HCT116 (cell line): ENCODE data around the gene CCR2. TPM values are rescaled to one million over a fixed set of nuclear protein-coding genes. Genes with fewer than 3 reads are reported as not detected.

Source experiments
- ATAC-seq: fragments of 200-7000 bp; cut with Tn5 transposase; 2 replicates; pipeline ENCODE4 v1.9.1; 2020; ENCODE audit warnings: mild to moderate bottlenecking, moderate library complexity
- BruUV-seq: library from RNA; stranded (reverse); fragments of 400-500 nt; replicated peaks from 2 replicates; lab custom pipeline; 2021; lab: Mats Ljungman, UMichigan
- CTCF ChIA-PET: fragments of 300-600 bp; sonication (Branson Sonifier 250); formaldehyde crosslinking; loops from one replicate; lab custom pipeline; 2021; ENCODE audit warnings: antibody characterized with exemption; lab: Charles Lee
- POLR2A ChIA-PET: fragments of 300-600, 350-600 bp; sonication (Branson Sonifier 250); formaldehyde crosslinking; loops from one replicate; lab custom pipeline; 2021; ENCODE audit warnings: antibody characterized with exemption; lab: Charles Lee
- RAD21 ChIA-PET, 2 experiments: fragments of 300-600 bp; sonication (Branson Sonifier 250); formaldehyde crosslinking; loops; one replicate each; lab custom pipeline; 2023; ENCODE audit warnings: low total read pairs in 2 of 2; ENCODE audit not compliant: uncharacterized antibody in 2 of 2, unreplicated experiment in 2 of 2, low non-redundant PET in 1 of 2; lab: Charles Lee
- DNase-seq: peaks from one replicate; pipeline ENCODE4 v3.0.0-alpha.2; 2010; ENCODE audit warnings: low read depth, low spot score
- H2AFZ ChIP-seq: fragments of 200-600 bp; shearing (Covaris generic), sonication (generic); 2 replicates; pipeline ENCODE4 v1.6.1; 2017; ENCODE audit warnings: low read depth, mixed run types, mixed read lengths, antibody characterized with exemption, low read length; ENCODE audit not compliant: poor library complexity, severe bottlenecking
- H3K27ac ChIP-seq: 2 replicates; pipeline ENCODE4 v1.5.1; 2012; ENCODE audit warnings: low read depth, low read length
- H3K27me3 ChIP-seq: fragments of 200-600 bp; sonication (generic); 2 replicates; pipeline ENCODE4 v1.6.1; 2016; ENCODE audit warnings: mixed run types, low read length, mixed read lengths; ENCODE audit not compliant: insufficient read depth
- H3K36me3 ChIP-seq, 2 experiments: fragments of 200-500 bp in 1 of 2; fragments of 200-600 bp in 1 of 2; sonication (Bioruptor generic) in 1 of 2; sonication (generic) in 1 of 2; 2 replicates each; pipeline versions ENCODE4 v1.5.1 to v1.6.1; 2014 to 2016; ENCODE audit warnings: low read length in 2 of 2, inconsistent platforms in 1 of 2, mixed read lengths in 1 of 2, mixed run types in 1 of 2; ENCODE audit not compliant: insufficient read depth in 2 of 2, control insufficient read depth in 1 of 2
- H3K4me1 ChIP-seq, 2 experiments: fragments of 200-600 bp in 1 of 2; sonication (generic) in 1 of 2; 2 replicates each; pipeline versions ENCODE4 v1.5.1 to v1.6.1; 2012 to 2017; ENCODE audit warnings: low read length in 2 of 2, inconsistent platforms in 1 of 2, mild to moderate bottlenecking in 1 of 2, mixed read lengths in 1 of 2, mixed run types in 1 of 2, moderate library complexity in 1 of 2; ENCODE audit not compliant: insufficient read depth in 2 of 2, control insufficient read depth in 1 of 2
- H3K4me2 ChIP-seq: fragments of 200-600 bp; sonication (generic); 2 replicates; pipeline ENCODE4 v1.6.1; 2017; ENCODE audit warnings: mixed run types, low read length, mixed read lengths
- H3K4me3 ChIP-seq, 2 experiments: fragments of 200-600 bp in 1 of 2; sonication (generic) in 1 of 2; replicated peaks in 1 of 2; 2 replicates each; pipeline ENCODE4 v1.5.1; 2011 to 2016; ENCODE audit warnings: low read length in 2 of 2, control low read depth in 1 of 2, low read depth in 1 of 2, mild to moderate bottlenecking in 1 of 2, mixed read lengths in 1 of 2, mixed run types in 1 of 2
- H3K79me2 ChIP-seq: fragments of 200-600 bp; sonication (generic); 2 replicates; pipeline ENCODE4 v1.6.1; 2017; ENCODE audit warnings: mild to moderate bottlenecking, mixed run types, low read length, moderate library complexity, mixed read lengths; ENCODE audit not compliant: insufficient read depth
- H3K9ac ChIP-seq: fragments of 200-600 bp; sonication (generic); 2 replicates; pipeline ENCODE4 v1.6.1; 2016; ENCODE audit warnings: low read length, mixed read lengths
- H3K9me2 ChIP-seq: fragments of 200-600 bp; sonication (generic), shearing (Covaris generic); 2 replicates; pipeline ENCODE4 v1.6.1; 2017; ENCODE audit warnings: mixed run types, mild to moderate bottlenecking, moderate library complexity; ENCODE audit not compliant: insufficient read depth
- H3K9me3 ChIP-seq, 2 experiments: fragments of 200-500 bp in 1 of 2; fragments of 200-600 bp in 1 of 2; sonication (Bioruptor generic) in 1 of 2; sonication (generic) in 1 of 2; 2 replicates each; pipeline ENCODE4 v1.6.1; 2014 to 2017; ENCODE audit warnings: low read length in 2 of 2, mixed read lengths in 2 of 2, inconsistent platforms in 1 of 2, low read depth in 1 of 2, mild to moderate bottlenecking in 1 of 2, mixed run types in 1 of 2, moderate library complexity in 1 of 2; ENCODE audit not compliant: control insufficient read depth in 1 of 2, insufficient read depth in 1 of 2
- H4K20me1 ChIP-seq: fragments of 200-600 bp; sonication (generic), shearing (Covaris generic); 2 replicates; pipeline ENCODE4 v1.6.1; 2017; ENCODE audit warnings: mixed run types, mild to moderate bottlenecking, moderate library complexity; ENCODE audit not compliant: insufficient read depth
- CBX3 ChIP-seq: IDR thresholded peaks from 2 replicates; pipeline ENCODE4 v1.6.1; 2012; ENCODE audit warnings: low read depth
- EGR1 ChIP-seq: IDR thresholded peaks from 2 replicates; pipeline ENCODE4 v1.6.1; 2012; ENCODE audit warnings: low read depth
- ELF1 ChIP-seq: IDR thresholded peaks from 2 replicates; pipeline ENCODE4 v1.6.1; 2012; ENCODE audit warnings: low read depth, borderline replicate concordance
- EZH2 ChIP-seq: fragments of 200-600 bp; sonication (generic); IDR thresholded peaks from 2 replicates; pipeline ENCODE4 v1.6.1; 2017; ENCODE audit warnings: antibody characterized with exemption, mixed run types
- FOSL1 ChIP-seq: IDR thresholded peaks from 2 replicates; pipeline ENCODE4 v1.6.1; 2012; ENCODE audit warnings: low read depth
- POLR2A ChIP-seq: IDR thresholded peaks from 2 replicates; pipeline ENCODE4 v1.7.0; 2011; ENCODE audit warnings: borderline replicate concordance; ENCODE audit not compliant: insufficient read depth, insufficient read length; ENCODE audit errors: extremely low read depth
- REST ChIP-seq: IDR thresholded peaks from 2 replicates; pipeline ENCODE4 v1.6.1; 2012; ENCODE audit warnings: low read depth
- SRF ChIP-seq: IDR thresholded peaks from 2 replicates; pipeline ENCODE4 v1.6.1; 2012; ENCODE audit warnings: low read depth
- ZFX ChIP-seq: fragments of 450-650 bp; IDR thresholded peaks from 2 replicates; pipeline ENCODE4 v1.6.1; 2017
- intact Hi-C: fragments of 100-400 bp; cut with micrococcal nuclease; formaldehyde crosslinking; loops from 2 replicates; pipeline ENCODE4 v1.10.0; 2022
- total RNA-seq: library from RNA; stranded (reverse); gene quantifications from one replicate; pipeline ENCODE4 v1.2.1, GENCODE V29; 2021; ENCODE audit not compliant: unreplicated experiment

The CCR2 gene
- total RNA-seq, 1 experiment from 2014 or later = not detected

GRCh38 chr3:46354478-46354877, 567 bp downstream of the CCR2 start:
- ATAC-seq (no peak), DNase-seq (no peak)
- CTCF ChIA-PET = no interaction called here
- Histone ChIP-seq H3K36me3 (no peaks in the 10 kb centered on the region), H3K27ac (no peak overlapping the region), H3K4me2 (no peak overlapping the region), H3K9ac (no peak overlapping the region), H3K9me2 (no peaks in the 10 kb centered on the region), H3K27me3 (peaks cover 62% of the 10 kb centered on the region), H2AFZ (no peak overlapping the region), H4K20me1 (no peaks in the 10 kb centered on the region), H3K79me2 (no peaks in the 10 kb centered on the region), H3K4me1 (no peaks in the 10 kb centered on the region), H3K9me3 (no peaks in the 10 kb centered on the region), H3K4me3 (no peak overlapping the region)
- TF ChIP-seq EGR1 (no peak), ZFX (no peak), POLR2A (no peak), REST (no peak), CBX3 (no peak), ELF1 (no peak), SRF (no peak), FOSL1 (no peak), EZH2 (no peak)
- POLR2A ChIA-PET = no interaction called here
- RAD21 ChIA-PET = no interaction called here
- intact Hi-C loops = no loop called here
- BruUV-seq = no TSS peak
